WTC11 (cell line): ENCODE results near the gene SPOP. TPM values are rescaled to one million over a fixed set of nuclear protein-coding genes. Genes with fewer than 3 reads are reported as not detected.

Source experiments
- ATAC-seq: fragments of 200-7000 bp; cut with Tn5 transposase; 2 replicates; pipeline ENCODE4 v1.10.0; 2021; ENCODE audit warnings: mild to moderate bottlenecking, moderate library complexity
- CTCF ChIA-PET: fragments of 300-600 bp; sonication (Branson Sonifier 250); formaldehyde crosslinking; loops from one replicate; lab custom pipeline; 2021; ENCODE audit warnings: antibody characterized with exemption; lab: Charles Lee
- POLR2A ChIA-PET: fragments of 350-600 bp; sonication (Branson Sonifier 250); formaldehyde crosslinking; loops from one replicate; lab custom pipeline; 2021; ENCODE audit warnings: antibody characterized with exemption; lab: Charles Lee
- DNase-seq: peaks from one replicate; pipeline ENCODE4 v3.0.0; 2021; ENCODE audit warnings: low spot score
- H3K27ac Mint-ChIP-seq: 2 replicates; pipeline ENCODE4 v1.8.0; 2021; ENCODE audit warnings: mixed read lengths
- H3K27me3 Mint-ChIP-seq: 2 replicates; pipeline ENCODE4 v1.8.0; 2021; ENCODE audit warnings: low read depth, mild to moderate bottlenecking, moderate library complexity, mixed read lengths
- H3K36me3 Mint-ChIP-seq: 2 replicates; pipeline ENCODE4 v1.8.0; 2021; ENCODE audit warnings: mixed read lengths
- H3K4me1 Mint-ChIP-seq: 2 replicates; pipeline ENCODE4 v1.8.0; 2022; ENCODE audit warnings: mixed read lengths
- H3K4me3 Mint-ChIP-seq: 2 replicates; pipeline ENCODE4 v1.8.0; 2021; ENCODE audit warnings: mild to moderate bottlenecking, moderate library complexity, mixed read lengths
- H3K9me3 Mint-ChIP-seq: 2 replicates; pipeline ENCODE4 v1.8.0; 2021; ENCODE audit warnings: mixed read lengths
- AFF4 ChIP-seq: sonication (generic); formaldehyde crosslinking; IDR thresholded peaks from 2 replicates; pipeline ENCODE4 v1.8.1; 2023; ENCODE audit warnings: mild to moderate bottlenecking, missing genetic modification reagents, borderline replicate concordance
- AR ChIP-seq: fragments of 250-450 bp; sonication (Bioruptor Pico); IDR thresholded peaks from 2 replicates; pipeline ENCODE4 v1.9.0; 2021; ENCODE audit warnings: mild to moderate bottlenecking
- ATF2 ChIP-seq: sonication (generic); formaldehyde crosslinking; IDR thresholded peaks from 2 replicates; pipeline ENCODE4 v1.8.1; 2022; ENCODE audit warnings: low read depth, missing genetic modification reagents, borderline replicate concordance
- CDX4 ChIP-seq: fragments of 250-450 bp; sonication (Bioruptor Pico); IDR thresholded peaks from 2 replicates; pipeline ENCODE4 v1.9.0; 2021; ENCODE audit warnings: moderate library complexity, mild to moderate bottlenecking, inconsistent platforms, borderline replicate concordance
- CTCF ChIP-seq: fragments of 200-600 bp; IDR thresholded peaks from 2 replicates; pipeline ENCODE4 v1.8.0; 2022; ENCODE audit warnings: antibody characterized with exemption
- E2F5 ChIP-seq: sonication (generic); formaldehyde crosslinking; IDR thresholded peaks from 2 replicates; pipeline ENCODE4 v1.8.1; 2022; ENCODE audit warnings: mild to moderate bottlenecking, moderate library complexity, missing genetic modification reagents
- EMX1 ChIP-seq: fragments of 250-450 bp; sonication (Bioruptor Pico); IDR thresholded peaks from 2 replicates; pipeline ENCODE4 v1.8.0; 2021; ENCODE audit warnings: mild to moderate bottlenecking
- ETV6 ChIP-seq: sonication (generic); formaldehyde crosslinking; IDR thresholded peaks from 2 replicates; pipeline ENCODE4 v1.8.1; 2022; ENCODE audit warnings: mild to moderate bottlenecking, missing genetic modification reagents
- FOXJ3 ChIP-seq: sonication (generic); formaldehyde crosslinking; IDR thresholded peaks from 2 replicates; pipeline ENCODE4 v1.9.0; 2021; ENCODE audit warnings: missing genetic modification reagents, mild to moderate bottlenecking, borderline replicate concordance
- HMGA2 ChIP-seq: fragments of 250-450 bp; sonication (Bioruptor Pico); IDR thresholded peaks from 2 replicates; pipeline ENCODE4 v1.4.0; 2021; ENCODE audit warnings: mild to moderate bottlenecking, moderate library complexity
- NFYB ChIP-seq: sonication (generic); formaldehyde crosslinking; conservative IDR thresholded peaks from 2 replicates; pipeline ENCODE4 v1.8.0; 2022; ENCODE audit warnings: low read depth, missing genetic modification reagents
- NR1H2 ChIP-seq: sonication (generic); formaldehyde crosslinking; IDR thresholded peaks from 2 replicates; pipeline ENCODE4 v1.9.0; 2021; ENCODE audit warnings: mild to moderate bottlenecking, moderate library complexity, missing genetic modification reagents
- TCF7 ChIP-seq: sonication (generic); formaldehyde crosslinking; IDR thresholded peaks from 2 replicates; pipeline ENCODE4 v1.8.0; 2022; ENCODE audit warnings: mild to moderate bottlenecking, low read depth, missing genetic modification reagents, moderate library complexity
- ZBTB21 ChIP-seq: sonication (generic); formaldehyde crosslinking; IDR thresholded peaks from 2 replicates; pipeline ENCODE4 v1.8.1; 2023; ENCODE audit warnings: mild to moderate bottlenecking, missing genetic modification reagents, borderline replicate concordance
- ZNF138 ChIP-seq: sonication (generic); formaldehyde crosslinking; conservative IDR thresholded peaks from 2 replicates; pipeline ENCODE4 v1.8.1; 2022; ENCODE audit warnings: mild to moderate bottlenecking, moderate library complexity, missing genetic modification reagents
- total RNA-seq: library from RNA; stranded (reverse); gene quantifications from 3 replicates; pipeline ENCODE4 v1.2.3, GENCODE V29; 2021

The SPOP gene
- total RNA-seq, 1 experiment from 2014 or later: 19.2 TPM

- peaks cover 24% of the 10 kb centered on the region for H3K4me1 Mint-ChIP-seq
- H3K36me3 Mint-ChIP-seq: peaks cover 15% of the 10 kb centered on the region
- TF ChIP-seq TCF7 (CRISPR knock-in tag) (no peak), NFYB (CRISPR knock-in tag) (no peak), ATF2 (CRISPR knock-in tag) (no peak), CDX4 (CRISPR knock-in tag) (no peak), NR1H2 (CRISPR knock-in tag) (no peak), EMX1 (CRISPR knock-in tag) (no peak), CTCF (no peak), AFF4 (CRISPR knock-in tag) (no peak), ZBTB21 (CRISPR knock-in tag) (no peak), ETV6 (CRISPR knock-in tag) (no peak), E2F5 (no peak), FOXJ3 (CRISPR knock-in tag) (no peak), HMGA2 (CRISPR knock-in tag) (no peak), ZNF138 (CRISPR knock-in tag) (no peak), AR (CRISPR knock-in tag) (no peak)
- TF ChIP-seq, all 79 proteins: peak for 0
- POLR2A ChIA-PET: interaction anchor here (0.6 kb wide), 1 partner anchor 10 kb away, joined by 3 read pairs; no protein-coding TSS in a partner anchor
- ATAC-seq: no peak
- H3K9me3 Mint-ChIP-seq: peaks cover 13% of the 10 kb centered on the region
- H3K27ac Mint-ChIP-seq: no peak overlapping the region
- CTCF ChIA-PET: no interaction called here
- DNase-seq: no peak
- H3K27me3 Mint-ChIP-seq: no peaks in the 10 kb centered on the region
- no peak overlapping the region for H3K4me3 Mint-ChIP-seq
Observed at GRCh38 chr17:49637050-49637449, 40.8 kb downstream of the SPOP start.
